Thyroid gland (tissue), 4 donors: ENCODE measurements around the gene PPP2R2D.

Experiments used
- CTCF ChIP-seq, 6 experiments: fragments of 200-600 bp in 3 of 6; fragments of 450-650 bp in 3 of 6; sonication (generic) in 3 of 6; IDR thresholded peaks; one replicate each; pipeline ENCODE4 v1.5.1; 2016 to 2019; ENCODE audit warnings: antibody characterized with exemption in 6 of 6, mild to moderate bottlenecking in 2 of 6, inconsistent platforms in 1 of 6, moderate library complexity in 1 of 6
- POLR2A ChIP-seq, 2 donors: fragments of 450-650 bp; IDR thresholded peaks; one replicate each; pipeline ENCODE4 v1.6.1; 2017; ENCODE audit warnings: antibody characterized with exemption in 2 of 2, mild to moderate bottlenecking in 2 of 2, moderate library complexity in 1 of 2

- TF ChIP-seq CTCF (IDR thresholded peaks at IDR 0.05) (no peak), POLR2A (IDR thresholded peaks at IDR 0.05) (no peak)
Observed at GRCh38 chr10:131925716-131926115, 24.9 kb downstream of the PPP2R2D start.
